Cardiac muscle cell (in vitro differentiated cells and primary cell): ENCODE results near the gene HEXD. TPM values are rescaled to one million over a fixed set of nuclear protein-coding genes. Genes with fewer than 3 reads are reported as not detected.

Source experiments
- DNase-seq, 2 donors: peaks; one replicate each; pipeline versions ENCODE4 v3.0.0 to v3.0.0-alpha.2; 2010 to 2017; ENCODE audit warnings: low read depth in 1 of 2, low spot score in 1 of 2
- H3K27ac ChIP-seq: fragments of 200-600 bp; sonication (generic); 2 replicates; pipeline ENCODE4 v1.5.1; 2016
- H3K27me3 ChIP-seq: fragments of 200-600 bp; sonication (generic); 2 replicates; pipeline ENCODE4 v1.6.0; 2016; ENCODE audit warnings: control low read depth
- H3K36me3 ChIP-seq: fragments of 200-600 bp; sonication (generic); 2 replicates; pipeline ENCODE4 v1.5.1; 2016; ENCODE audit warnings: control low read depth
- H3K4me1 ChIP-seq: fragments of 200-600 bp; sonication (generic); 2 replicates; pipeline ENCODE4 v1.8.1; 2017; ENCODE audit warnings: low read depth, mild to moderate bottlenecking, mixed run types
- H3K4me3 ChIP-seq: fragments of 200-600 bp; sonication (generic); 2 replicates; pipeline ENCODE4 v1.5.1; 2016; ENCODE audit warnings: mild to moderate bottlenecking
- H3K9me3 ChIP-seq: fragments of 200-600 bp; sonication (generic); 2 replicates; pipeline ENCODE4 v1.5.1; 2017; ENCODE audit warnings: low read depth, mild to moderate bottlenecking, control low read depth
- polyA plus RNA-seq: library from polyadenylated mRNA; unstranded; fragments of >200 nt; fragmentation: Nextera tagmentation; extraction: Ambion mirVana; gene quantifications from 2 replicates; pipeline ENCODE4 v1.2.1, GENCODE V29; 2016
- total RNA-seq: library from RNA; depleted of rRNA; stranded (reverse); fragments of >200 nt; gene quantifications from 2 replicates; pipeline ENCODE4 v1.2.3, GENCODE V29; 2016
- TF ChIP-seq, protein P1 (sequence below): IDR thresholded peaks from 2 replicates; pipeline ENCODE4 v1.5.1; 2012; ENCODE audit warnings: low read depth, mild to moderate bottlenecking, low read length

HEXD gene
- total and polyA plus RNA-seq, 2 experiments from 2014 or later = 49.9 to 58.0 TPM

DNA sequence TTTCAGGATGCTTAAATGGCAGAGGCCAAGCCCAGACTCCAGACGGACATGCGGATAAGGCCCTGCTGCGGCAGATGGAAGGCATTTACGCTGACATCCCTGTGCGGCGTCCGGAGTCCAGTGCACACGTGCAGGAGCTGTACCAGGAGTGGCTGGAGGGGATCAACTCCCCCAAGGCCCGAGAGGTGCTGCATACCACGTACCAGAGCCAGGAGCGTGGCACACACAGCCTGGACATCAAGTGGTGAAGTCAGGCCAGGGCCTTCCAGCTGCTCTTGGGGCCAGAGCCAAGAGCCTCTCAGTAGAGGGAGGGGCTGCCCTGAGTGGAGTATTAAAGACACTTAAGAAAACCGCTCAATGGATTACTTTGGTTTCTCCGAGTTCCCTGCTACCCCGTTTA is 69.8 kb downstream of the HEXD start:
- no peaks in the 10 kb centered on the region for H3K9me3 ChIP-seq
- H3K27ac ChIP-seq = no peak overlapping the region
- H3K4me3 ChIP-seq = no peak overlapping the region
- no peaks in the 10 kb centered on the region for H3K27me3 ChIP-seq
- peaks cover 7% of the 10 kb centered on the region for H3K4me1 ChIP-seq
- TF ChIP-seq, protein P1, sequence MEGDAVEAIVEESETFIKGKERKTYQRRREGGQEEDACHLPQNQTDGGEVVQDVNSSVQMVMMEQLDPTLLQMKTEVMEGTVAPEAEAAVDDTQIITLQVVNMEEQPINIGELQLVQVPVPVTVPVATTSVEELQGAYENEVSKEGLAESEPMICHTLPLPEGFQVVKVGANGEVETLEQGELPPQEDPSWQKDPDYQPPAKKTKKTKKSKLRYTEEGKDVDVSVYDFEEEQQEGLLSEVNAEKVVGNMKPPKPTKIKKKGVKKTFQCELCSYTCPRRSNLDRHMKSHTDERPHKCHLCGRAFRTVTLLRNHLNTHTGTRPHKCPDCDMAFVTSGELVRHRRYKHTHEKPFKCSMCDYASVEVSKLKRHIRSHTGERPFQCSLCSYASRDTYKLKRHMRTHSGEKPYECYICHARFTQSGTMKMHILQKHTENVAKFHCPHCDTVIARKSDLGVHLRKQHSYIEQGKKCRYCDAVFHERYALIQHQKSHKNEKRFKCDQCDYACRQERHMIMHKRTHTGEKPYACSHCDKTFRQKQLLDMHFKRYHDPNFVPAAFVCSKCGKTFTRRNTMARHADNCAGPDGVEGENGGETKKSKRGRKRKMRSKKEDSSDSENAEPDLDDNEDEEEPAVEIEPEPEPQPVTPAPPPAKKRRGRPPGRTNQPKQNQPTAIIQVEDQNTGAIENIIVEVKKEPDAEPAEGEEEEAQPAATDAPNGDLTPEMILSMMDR = no peak
- DNase-seq = no peak
- H3K36me3 ChIP-seq = peaks cover 50% of the 10 kb centered on the region

DNA sequence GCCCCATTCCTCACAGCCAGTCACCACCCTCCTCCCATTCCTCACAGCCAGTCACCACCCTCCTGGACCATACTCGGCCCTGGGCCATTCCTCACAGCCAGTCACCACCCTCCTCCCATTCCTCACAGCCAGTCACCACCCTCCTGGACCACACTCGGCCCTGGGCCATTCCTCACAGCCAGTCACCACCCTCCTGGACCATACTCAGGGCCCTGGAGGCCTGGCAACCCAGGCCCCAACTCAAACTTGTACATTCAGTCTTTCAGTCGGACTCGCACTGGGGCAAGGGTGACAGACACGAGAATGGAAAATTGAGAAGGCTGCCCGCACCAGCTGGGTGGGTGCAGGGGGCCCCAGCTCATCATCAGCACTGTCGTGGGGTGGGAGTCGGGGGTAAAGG is 71.0 kb downstream of the HEXD start:
- DNase-seq = peak in 1 of 2 donors; percentile 36
- Histone ChIP-seq H3K27me3 (no peaks in the 10 kb centered on the region), H3K9me3 (no peaks in the 10 kb centered on the region), H3K36me3 (peaks cover 41% of the 10 kb centered on the region), H3K4me3 (no peak overlapping the region), H3K27ac (peak overlapping the region; percentile 48), H3K4me1 (no peaks in the 10 kb centered on the region)
- TF ChIP-seq, protein P1 = no peak

DNA sequence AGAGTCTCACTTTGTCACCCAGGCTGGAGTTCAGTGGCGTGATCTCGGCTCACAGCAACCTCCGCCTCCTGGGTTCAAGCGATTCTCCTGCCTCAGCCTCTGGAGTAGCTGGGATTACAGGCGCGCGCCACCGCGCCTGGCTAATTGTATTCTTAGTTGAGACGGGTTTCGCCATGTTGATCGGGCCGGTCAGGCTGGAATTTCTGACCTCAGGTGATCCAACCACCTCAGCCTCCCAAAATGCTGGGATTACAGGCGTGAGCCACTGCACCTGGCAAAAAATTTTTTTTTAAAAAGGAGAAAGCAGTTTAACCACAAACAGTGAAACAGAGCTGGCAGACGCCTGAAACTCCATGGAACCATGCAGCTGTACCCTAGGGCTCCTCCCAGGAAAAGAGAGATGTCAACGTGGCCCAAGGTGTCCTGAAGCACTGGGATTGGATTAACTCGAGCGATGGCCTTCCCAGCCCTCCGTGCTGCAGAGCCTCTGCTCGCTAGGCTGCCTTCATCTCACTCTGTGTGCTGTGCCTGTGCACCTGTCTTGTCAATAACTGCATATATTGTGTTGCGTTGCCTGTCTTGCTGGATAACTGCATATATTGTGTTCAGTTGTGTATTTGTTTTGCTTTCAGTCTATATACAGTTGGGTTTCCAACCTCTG is 71.8 kb downstream of the HEXD start:
- DNase-seq = no peak

DNA sequence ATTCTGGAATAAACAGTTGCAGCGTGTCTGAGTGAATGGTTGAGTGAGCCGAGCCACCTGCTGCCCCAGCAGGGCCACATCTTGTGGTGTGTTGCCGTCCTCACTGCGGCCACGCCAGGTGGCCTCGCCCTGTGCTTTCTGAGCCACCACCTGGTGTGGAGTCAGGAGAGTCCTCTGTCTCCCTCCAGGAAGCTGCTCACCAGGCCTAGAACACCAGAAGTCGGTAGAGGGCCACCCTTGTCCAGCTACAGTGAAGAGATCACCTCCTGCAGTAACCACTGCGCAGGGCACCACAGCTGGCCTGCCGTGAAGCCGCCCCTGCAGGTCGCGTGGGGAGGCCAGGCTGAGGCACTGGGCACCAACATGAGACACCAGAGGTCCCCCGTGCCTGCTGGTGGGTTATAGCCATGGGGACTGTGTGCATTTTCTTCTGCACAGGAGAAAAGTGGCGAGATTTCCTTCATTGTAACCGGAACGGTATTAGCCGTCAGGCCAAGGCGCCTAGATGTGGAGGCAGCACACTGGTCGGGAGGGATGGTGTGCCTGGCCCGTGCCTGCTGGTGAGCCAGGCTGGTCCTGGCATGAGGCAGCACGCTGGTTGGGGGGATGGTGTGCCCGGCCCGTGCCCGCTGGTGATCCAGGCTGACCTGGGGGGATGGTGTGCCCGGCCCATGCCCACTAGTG is 72.5 kb downstream of the HEXD start:
- TF ChIP-seq, protein P1 = no peak
- Histone ChIP-seq H3K4me1 (no peaks in the 10 kb centered on the region), H3K36me3 (peaks cover 27% of the 10 kb centered on the region), H3K27me3 (no peaks in the 10 kb centered on the region), H3K27ac (no peak overlapping the region), H3K9me3 (no peaks in the 10 kb centered on the region), H3K4me3 (no peak overlapping the region)
- no peak for DNase-seq

More for the DNA sequence above, 71.8 kb downstream of the HEXD start:
- Histone ChIP-seq H3K4me3 (no peak overlapping the region), H3K4me1 (no peaks in the 10 kb centered on the region), H3K27me3 (no peaks in the 10 kb centered on the region), H3K36me3 (peaks cover 33% of the 10 kb centered on the region), H3K9me3 (no peaks in the 10 kb centered on the region), H3K27ac (no peak overlapping the region)
- TF ChIP-seq, protein P1 = no peak

DNA sequence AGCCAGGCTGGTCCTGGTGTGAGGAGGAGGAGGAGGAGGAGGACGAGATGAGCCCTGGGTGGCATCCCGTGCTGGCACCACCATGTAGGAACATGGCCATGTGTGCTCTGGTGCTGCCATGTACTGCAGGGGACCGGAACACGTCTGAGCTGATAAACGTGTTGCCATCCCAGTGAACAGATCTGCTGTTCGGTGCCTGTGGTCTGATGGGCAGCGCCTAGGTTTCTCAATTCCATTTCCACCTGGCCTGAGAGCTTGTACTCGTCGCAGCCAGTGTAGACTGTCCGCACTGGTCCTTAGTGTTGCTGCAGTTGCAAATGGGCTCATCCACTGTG is 73.0 kb downstream of the HEXD start:
- no peak for DNase-seq
- peaks cover 23% of the 10 kb centered on the region for H3K36me3 ChIP-seq
- no peaks in the 10 kb centered on the region for H3K4me1 ChIP-seq
- TF ChIP-seq, protein P1 = no peak
- H3K27ac ChIP-seq = no peak overlapping the region
- H3K4me3 ChIP-seq = no peak overlapping the region
- no peaks in the 10 kb centered on the region for H3K9me3 ChIP-seq
- H3K27me3 ChIP-seq = no peaks in the 10 kb centered on the region
